DND-41 (cell line): ENCODE results near the gene IQCK.

ENCODE experiments used
- EZH2 ChIP-seq: IDR thresholded peaks from 3 replicates; pipeline ENCODE4 v1.6.1; 2012; ENCODE audit warnings: borderline replicate concordance, low read depth, mild to moderate bottlenecking, moderate library complexity, low read length, inconsistent platforms; ENCODE audit not compliant: severe bottlenecking
- TF ChIP-seq, protein P1 (sequence below): IDR thresholded peaks from 2 replicates; pipeline ENCODE4 v1.5.1; 2012; ENCODE audit warnings: borderline replicate concordance, low read length, moderate library complexity, mild to moderate bottlenecking; ENCODE audit not compliant: poor library complexity, severe bottlenecking; ENCODE audit errors: extremely low read depth

GRCh38 chr16:19698480-19699465 is 19.3 kb upstream of the IQCK start:
- TF ChIP-seq, protein P1, sequence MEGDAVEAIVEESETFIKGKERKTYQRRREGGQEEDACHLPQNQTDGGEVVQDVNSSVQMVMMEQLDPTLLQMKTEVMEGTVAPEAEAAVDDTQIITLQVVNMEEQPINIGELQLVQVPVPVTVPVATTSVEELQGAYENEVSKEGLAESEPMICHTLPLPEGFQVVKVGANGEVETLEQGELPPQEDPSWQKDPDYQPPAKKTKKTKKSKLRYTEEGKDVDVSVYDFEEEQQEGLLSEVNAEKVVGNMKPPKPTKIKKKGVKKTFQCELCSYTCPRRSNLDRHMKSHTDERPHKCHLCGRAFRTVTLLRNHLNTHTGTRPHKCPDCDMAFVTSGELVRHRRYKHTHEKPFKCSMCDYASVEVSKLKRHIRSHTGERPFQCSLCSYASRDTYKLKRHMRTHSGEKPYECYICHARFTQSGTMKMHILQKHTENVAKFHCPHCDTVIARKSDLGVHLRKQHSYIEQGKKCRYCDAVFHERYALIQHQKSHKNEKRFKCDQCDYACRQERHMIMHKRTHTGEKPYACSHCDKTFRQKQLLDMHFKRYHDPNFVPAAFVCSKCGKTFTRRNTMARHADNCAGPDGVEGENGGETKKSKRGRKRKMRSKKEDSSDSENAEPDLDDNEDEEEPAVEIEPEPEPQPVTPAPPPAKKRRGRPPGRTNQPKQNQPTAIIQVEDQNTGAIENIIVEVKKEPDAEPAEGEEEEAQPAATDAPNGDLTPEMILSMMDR: no peak
- TF ChIP-seq EZH2: no peak
